SK-N-SH (cell line): ENCODE data around the gene CACNG4.

Source experiments
- CHD2 ChIP-seq: fragments of 150-350 bp; IDR thresholded peaks from 2 replicates; pipeline ENCODE4 v1.6.1; 2018; ENCODE audit warnings: low read length; ENCODE audit not compliant: partially characterized antibody
- FOXJ3 ChIP-seq: sonication (generic); formaldehyde crosslinking; IDR thresholded peaks from 2 replicates; pipeline ENCODE4 v1.5.1; 2020; ENCODE audit warnings: mild to moderate bottlenecking, missing genetic modification reagents
- FOXM1 ChIP-seq: IDR thresholded peaks from 2 replicates; pipeline ENCODE4 v1.4.0; 2012; ENCODE audit warnings: low read depth, mild to moderate bottlenecking
- MEF2A ChIP-seq: IDR thresholded peaks from 2 replicates; pipeline ENCODE4 v1.4.0; 2012; ENCODE audit warnings: low read depth, borderline replicate concordance
- POLR2AphosphoS5 ChIP-seq: IDR thresholded peaks from 2 replicates; pipeline ENCODE4 v1.6.1; 2012; ENCODE audit warnings: low read depth, low read length
- RAD21 ChIP-seq: IDR thresholded peaks from 2 replicates; pipeline ENCODE4 v1.6.1; 2012; ENCODE audit warnings: mild to moderate bottlenecking, low read length
- RFX5 ChIP-seq: IDR thresholded peaks from 2 replicates; pipeline ENCODE4 v1.6.1; 2012; ENCODE audit warnings: mild to moderate bottlenecking, improper control_type of control experiment, low read length
- SIN3A ChIP-seq: IDR thresholded peaks from 2 replicates; pipeline ENCODE4 v1.6.1; 2012; ENCODE audit warnings: low read depth, mild to moderate bottlenecking, low read length, moderate library complexity, borderline replicate concordance
- YY1 ChIP-seq: IDR thresholded peaks from 2 replicates; pipeline ENCODE4 v1.4.0; 2012; ENCODE audit warnings: low read depth, mild to moderate bottlenecking
- TF ChIP-seq, protein P1 (sequence below): fragments of 200-600 bp; sonication (generic); IDR thresholded peaks from 2 replicates; pipeline ENCODE4 v1.6.1; 2017; ENCODE audit warnings: antibody characterized with exemption, mild to moderate bottlenecking, moderate library complexity
- TF ChIP-seq, protein P2 (sequence below): fragments of 150-350 bp; IDR thresholded peaks from 2 replicates; pipeline ENCODE4 v1.6.1; 2017; ENCODE audit warnings: antibody characterized with exemption, low read length, low read depth, borderline replicate concordance

- TF ChIP-seq, protein P1, sequence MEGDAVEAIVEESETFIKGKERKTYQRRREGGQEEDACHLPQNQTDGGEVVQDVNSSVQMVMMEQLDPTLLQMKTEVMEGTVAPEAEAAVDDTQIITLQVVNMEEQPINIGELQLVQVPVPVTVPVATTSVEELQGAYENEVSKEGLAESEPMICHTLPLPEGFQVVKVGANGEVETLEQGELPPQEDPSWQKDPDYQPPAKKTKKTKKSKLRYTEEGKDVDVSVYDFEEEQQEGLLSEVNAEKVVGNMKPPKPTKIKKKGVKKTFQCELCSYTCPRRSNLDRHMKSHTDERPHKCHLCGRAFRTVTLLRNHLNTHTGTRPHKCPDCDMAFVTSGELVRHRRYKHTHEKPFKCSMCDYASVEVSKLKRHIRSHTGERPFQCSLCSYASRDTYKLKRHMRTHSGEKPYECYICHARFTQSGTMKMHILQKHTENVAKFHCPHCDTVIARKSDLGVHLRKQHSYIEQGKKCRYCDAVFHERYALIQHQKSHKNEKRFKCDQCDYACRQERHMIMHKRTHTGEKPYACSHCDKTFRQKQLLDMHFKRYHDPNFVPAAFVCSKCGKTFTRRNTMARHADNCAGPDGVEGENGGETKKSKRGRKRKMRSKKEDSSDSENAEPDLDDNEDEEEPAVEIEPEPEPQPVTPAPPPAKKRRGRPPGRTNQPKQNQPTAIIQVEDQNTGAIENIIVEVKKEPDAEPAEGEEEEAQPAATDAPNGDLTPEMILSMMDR, result no peak
- TF ChIP-seq CHD2 (no peak), YY1 (no peak), RAD21 (no peak), FOXJ3 (CRISPR knock-in tag) (no peak), POLR2AphosphoS5 (no peak), RFX5 (no peak), SIN3A (no peak), FOXM1 (no peak), MEF2A (no peak)
- TF ChIP-seq, protein P2, sequence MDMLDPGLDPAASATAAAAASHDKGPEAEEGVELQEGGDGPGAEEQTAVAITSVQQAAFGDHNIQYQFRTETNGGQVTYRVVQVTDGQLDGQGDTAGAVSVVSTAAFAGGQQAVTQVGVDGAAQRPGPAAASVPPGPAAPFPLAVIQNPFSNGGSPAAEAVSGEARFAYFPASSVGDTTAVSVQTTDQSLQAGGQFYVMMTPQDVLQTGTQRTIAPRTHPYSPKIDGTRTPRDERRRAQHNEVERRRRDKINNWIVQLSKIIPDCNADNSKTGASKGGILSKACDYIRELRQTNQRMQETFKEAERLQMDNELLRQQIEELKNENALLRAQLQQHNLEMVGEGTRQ, result no peak
These were observed 7.2 kb upstream of the CACNG4 start for GRCh38 chr17:66957343-66957742.
